Posterior vena cava (tissue), 2 donors: ENCODE data around the gene CHTOP. TPM values are rescaled to one million over a fixed set of nuclear protein-coding genes. Genes with fewer than 3 reads are reported as not detected.

ENCODE experiments used
- microRNA-seq, 2 donors: library from miRNA; unstranded; fragments of <30 nt; microRNA quantifications; one replicate each; pipeline ENCODE4 v1.2.0, GENCODE V29; 2020 to 2021; ENCODE audit warnings: borderline microRNAs expressed in 2 of 2
- total RNA-seq, 2 donors: library from RNA; stranded (reverse); fragmentation: NEBNext Ultra II Directional; extraction: Animal tissue kit (Norgen Biotek cat#: 25700); gene quantifications; one replicate each; pipeline ENCODE4 v1.2.1, GENCODE V29; 2021
- donor health status: DM: yes; HTN: yes; CAD: no.
- donor health status: DM: yes; HTN: yes; CAD: no.

Gene CHTOP
- total RNA-seq, 2 donors from 2014 or later = 44.5 to 47.3 TPM

Small RNA genes within 50 kb of the gene (microRNA-seq; reads per million reads assigned to microRNA genes)
- gene MIR8083 = 0 reads per million in 2 donors

Other genes starting within 250 kb of the CHTOP start
- gene S100A8, start 243.0 kb upstream of the CHTOP start, total RNA-seq = 100 to 1,000 TPM; 123 to 360 TPM
- not detected for gene S100A7A, start 217.5 kb upstream of the CHTOP start, total RNA-seq
- not detected for gene S100A7, start 173.4 kb upstream of the CHTOP start, total RNA-seq
- gene S100A6, start 98.1 kb upstream of the CHTOP start, total RNA-seq = 1,000 to 10,000 TPM; 1,174 to 1,536 TPM
- gene S100A5, start 93.1 kb upstream of the CHTOP start, total RNA-seq = not detected
- 100 to 1,000 TPM; 286 to 472 TPM for gene S100A4, start 88.3 kb upstream of the CHTOP start, total RNA-seq
- 1 to 10 TPM; 4.1 to 8.3 TPM for gene S100A3, start 84.8 kb upstream of the CHTOP start, total RNA-seq
- gene S100A2, start 68.2 kb upstream of the CHTOP start, total RNA-seq = 1 to 10 TPM; 1.5 to 3.5 TPM
- 10 to 100 TPM; 67.0 to 99.2 TPM for gene S100A16, start 20.9 kb upstream of the CHTOP start, total RNA-seq
- gene S100A14, start 17.7 kb upstream of the CHTOP start, total RNA-seq = not detected
- 100 to 1,000 TPM; 149 to 167 TPM for gene S100A13, start 6.6 kb upstream of the CHTOP start, total RNA-seq
- gene S100A1, start 5.6 kb upstream of the CHTOP start, total RNA-seq = 1 to 10 TPM in 1 of 2 donors, under 1 TPM in 1; 0.74 to 1.8 TPM
- gene SNAPIN, start 24.6 kb downstream of the CHTOP start, total RNA-seq = 10 to 100 TPM; 30.3 to 31.2 TPM
- gene ILF2, start 36.9 kb downstream of the CHTOP start, total RNA-seq = 10 to 100 TPM; 66.9 to 82.3 TPM
- gene NPR1, start 44.6 kb downstream of the CHTOP start, total RNA-seq = 100 to 1,000 TPM; 107 to 119 TPM
- gene INTS3, start 94.0 kb downstream of the CHTOP start, total RNA-seq = 10 to 100 TPM; 41.4 to 49.0 TPM
- 10 to 100 TPM; 60.5 to 64.5 TPM for gene SLC27A3, start 141.3 kb downstream of the CHTOP start, total RNA-seq